ENCODE data around the gene TMEM120A. TPM values are rescaled to one million over a fixed set of nuclear protein-coding genes. Genes with fewer than 3 reads are reported as not detected.

The TMEM120A gene
- total RNA-seq, 1 donor from 2014 or later, result 26.4 TPM

DNA sequence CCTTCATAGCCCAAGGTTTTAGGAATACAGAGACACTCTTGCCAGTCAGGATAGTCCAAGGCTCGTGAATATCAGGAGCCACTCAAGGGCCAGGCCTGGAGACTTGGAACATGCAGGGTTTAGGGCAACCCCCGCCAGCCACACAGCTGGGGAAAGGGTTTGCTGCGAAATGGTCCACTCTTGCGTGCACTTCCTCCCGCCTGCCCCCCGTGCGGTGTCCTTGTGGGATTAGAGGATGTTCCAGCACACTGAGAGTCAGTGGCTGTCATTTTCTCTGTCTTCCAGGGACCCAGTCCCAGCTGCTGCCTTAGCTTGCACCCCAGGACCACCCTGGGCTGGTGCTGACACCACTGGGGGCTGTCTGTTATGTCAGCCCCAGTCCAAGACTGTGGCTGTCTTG lies 41.0 kb downstream of the TMEM120A start:
- H3K27me3 Mint-ChIP-seq (ENCODE audit: unreplicated experiment), result peaks cover 7% of the 10 kb centered on the region
- H3K36me3 Mint-ChIP-seq (ENCODE audit: unreplicated experiment), result peaks cover 5% of the 10 kb centered on the region
- no peak overlapping the region for H3K27ac Mint-ChIP-seq (ENCODE audit: unreplicated experiment)

DNA sequence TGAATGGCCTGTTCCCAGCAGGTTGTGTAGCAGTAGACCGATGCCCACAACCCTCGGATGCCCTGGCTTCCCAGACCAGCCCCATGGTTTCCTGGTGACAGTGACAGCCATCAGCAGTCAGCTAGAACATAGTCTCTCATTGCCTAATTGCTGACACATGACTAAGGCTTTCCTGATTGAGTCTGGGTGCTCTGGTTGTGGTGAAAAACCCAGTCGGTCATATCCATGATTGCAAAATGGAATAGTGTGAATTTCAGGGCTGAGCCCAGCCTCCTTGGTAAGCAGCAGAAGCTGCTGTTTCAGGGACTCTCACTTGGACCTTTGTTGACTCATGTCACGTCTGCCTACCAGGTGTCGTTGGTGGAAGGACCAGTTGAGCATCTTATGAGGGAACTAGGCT lies 42.9 kb downstream of the TMEM120A start:
- Mint-ChIP-seq H3K27ac (ENCODE audit: unreplicated experiment) (no peak overlapping the region), H3K9me3 (ENCODE audit: unreplicated experiment) (peaks cover 4% of the 10 kb centered on the region)

More for the DNA sequence above, 41.0 kb downstream of the TMEM120A start:
- TF ChIP-seq, protein P1, sequence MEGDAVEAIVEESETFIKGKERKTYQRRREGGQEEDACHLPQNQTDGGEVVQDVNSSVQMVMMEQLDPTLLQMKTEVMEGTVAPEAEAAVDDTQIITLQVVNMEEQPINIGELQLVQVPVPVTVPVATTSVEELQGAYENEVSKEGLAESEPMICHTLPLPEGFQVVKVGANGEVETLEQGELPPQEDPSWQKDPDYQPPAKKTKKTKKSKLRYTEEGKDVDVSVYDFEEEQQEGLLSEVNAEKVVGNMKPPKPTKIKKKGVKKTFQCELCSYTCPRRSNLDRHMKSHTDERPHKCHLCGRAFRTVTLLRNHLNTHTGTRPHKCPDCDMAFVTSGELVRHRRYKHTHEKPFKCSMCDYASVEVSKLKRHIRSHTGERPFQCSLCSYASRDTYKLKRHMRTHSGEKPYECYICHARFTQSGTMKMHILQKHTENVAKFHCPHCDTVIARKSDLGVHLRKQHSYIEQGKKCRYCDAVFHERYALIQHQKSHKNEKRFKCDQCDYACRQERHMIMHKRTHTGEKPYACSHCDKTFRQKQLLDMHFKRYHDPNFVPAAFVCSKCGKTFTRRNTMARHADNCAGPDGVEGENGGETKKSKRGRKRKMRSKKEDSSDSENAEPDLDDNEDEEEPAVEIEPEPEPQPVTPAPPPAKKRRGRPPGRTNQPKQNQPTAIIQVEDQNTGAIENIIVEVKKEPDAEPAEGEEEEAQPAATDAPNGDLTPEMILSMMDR (IDR thresholded peaks at IDR 0.05; ENCODE audit: partially characterized antibody, unreplicated experiment), result no peak
- no peaks in the 10 kb centered on the region for H3K4me1 Mint-ChIP-seq (ENCODE audit: low read depth, unreplicated experiment)
- DNase-seq, result no peak
- no peak overlapping the region for H3K4me3 Mint-ChIP-seq (ENCODE audit: unreplicated experiment)
- H3K9me3 Mint-ChIP-seq (ENCODE audit: unreplicated experiment), result peaks cover 4% of the 10 kb centered on the region

DNA sequence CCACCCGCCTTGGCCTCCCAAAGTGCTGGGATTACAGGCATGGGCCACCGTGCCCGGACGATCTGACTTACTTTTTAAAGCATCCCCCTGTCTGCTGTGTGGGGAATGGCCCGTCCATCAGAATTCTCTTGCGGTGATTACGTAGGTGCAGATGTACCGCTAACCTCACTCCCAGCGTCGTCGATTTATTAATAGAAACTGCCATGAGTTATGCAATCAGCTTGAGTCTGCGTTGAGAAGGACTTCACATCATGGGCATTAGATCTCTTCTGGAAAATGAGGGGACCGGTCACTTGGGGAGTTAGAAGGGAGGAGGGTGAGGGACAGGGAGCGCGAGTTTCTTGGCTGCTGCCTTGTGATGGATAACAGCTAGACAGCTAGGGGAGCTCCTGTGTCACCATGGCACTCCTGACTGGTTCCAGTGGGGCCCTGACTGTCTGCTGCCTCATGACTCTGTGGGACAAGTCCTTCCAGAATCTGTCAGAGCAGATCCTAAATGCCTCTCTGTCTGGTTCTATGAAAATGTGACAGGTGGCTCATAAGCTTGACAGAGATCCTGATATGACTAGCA lies 44.2 kb downstream of the TMEM120A start:
- peaks cover 4% of the 10 kb centered on the region for H3K9me3 Mint-ChIP-seq (ENCODE audit: unreplicated experiment)
- H3K27me3 Mint-ChIP-seq (ENCODE audit: unreplicated experiment), result peaks cover 7% of the 10 kb centered on the region
- H3K27ac Mint-ChIP-seq (ENCODE audit: unreplicated experiment), result no peak overlapping the region
- no peak overlapping the region for H3K4me3 Mint-ChIP-seq (ENCODE audit: unreplicated experiment)
- TF ChIP-seq, protein P1 (IDR thresholded peaks at IDR 0.05; ENCODE audit: partially characterized antibody, unreplicated experiment), result no peak
- peaks cover 5% of the 10 kb centered on the region for H3K36me3 Mint-ChIP-seq (ENCODE audit: unreplicated experiment)
- DNase-seq, result no peak
- peaks cover 1% of the 10 kb centered on the region for H3K4me1 Mint-ChIP-seq (ENCODE audit: low read depth, unreplicated experiment)

More for the DNA sequence above, 42.9 kb downstream of the TMEM120A start:
- Mint-ChIP-seq H3K36me3 (ENCODE audit: unreplicated experiment) (peaks cover 5% of the 10 kb centered on the region), H3K4me1 (ENCODE audit: low read depth, unreplicated experiment) (no peaks in the 10 kb centered on the region), H3K4me3 (ENCODE audit: unreplicated experiment) (no peak overlapping the region), H3K27me3 (ENCODE audit: unreplicated experiment) (peaks cover 7% of the 10 kb centered on the region)
- DNase-seq, result no peak
- TF ChIP-seq, protein P1 (IDR thresholded peaks at IDR 0.05; ENCODE audit: partially characterized antibody, unreplicated experiment), result no peak

DNA sequence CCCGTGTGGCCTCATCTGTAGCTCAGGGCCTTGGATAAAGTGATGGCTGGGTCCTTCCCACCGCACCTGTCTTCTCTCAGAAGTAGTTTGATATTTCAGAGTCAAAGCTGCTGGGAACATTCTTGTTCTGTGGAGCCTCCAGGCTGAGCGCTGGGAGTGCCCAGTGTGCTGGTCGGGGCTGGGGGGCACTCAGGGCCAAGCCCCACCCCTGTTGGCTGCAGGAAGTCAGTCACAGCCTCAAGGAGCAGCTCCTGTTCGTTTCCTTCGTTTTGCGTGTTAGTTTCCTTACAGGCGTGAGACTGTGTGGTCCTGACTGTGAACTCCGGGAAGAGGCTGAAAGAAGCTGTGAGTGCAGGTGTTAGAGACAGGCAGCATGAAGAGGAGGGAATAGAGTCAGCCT lies 46.2 kb downstream of the TMEM120A start:
- no peak overlapping the region for H3K27ac Mint-ChIP-seq (ENCODE audit: unreplicated experiment)
- no peak for DNase-seq
- peaks cover 3% of the 10 kb centered on the region for H3K27me3 Mint-ChIP-seq (ENCODE audit: unreplicated experiment)
- H3K4me3 Mint-ChIP-seq (ENCODE audit: unreplicated experiment), result no peak overlapping the region
- H3K9me3 Mint-ChIP-seq (ENCODE audit: unreplicated experiment), result no peaks in the 10 kb centered on the region
- TF ChIP-seq, protein P1 (IDR thresholded peaks at IDR 0.05; ENCODE audit: partially characterized antibody, unreplicated experiment), result no peak
- no peaks in the 10 kb centered on the region for H3K36me3 Mint-ChIP-seq (ENCODE audit: unreplicated experiment)
- H3K4me1 Mint-ChIP-seq (ENCODE audit: low read depth, unreplicated experiment), result peaks cover 1% of the 10 kb centered on the region

DNA sequence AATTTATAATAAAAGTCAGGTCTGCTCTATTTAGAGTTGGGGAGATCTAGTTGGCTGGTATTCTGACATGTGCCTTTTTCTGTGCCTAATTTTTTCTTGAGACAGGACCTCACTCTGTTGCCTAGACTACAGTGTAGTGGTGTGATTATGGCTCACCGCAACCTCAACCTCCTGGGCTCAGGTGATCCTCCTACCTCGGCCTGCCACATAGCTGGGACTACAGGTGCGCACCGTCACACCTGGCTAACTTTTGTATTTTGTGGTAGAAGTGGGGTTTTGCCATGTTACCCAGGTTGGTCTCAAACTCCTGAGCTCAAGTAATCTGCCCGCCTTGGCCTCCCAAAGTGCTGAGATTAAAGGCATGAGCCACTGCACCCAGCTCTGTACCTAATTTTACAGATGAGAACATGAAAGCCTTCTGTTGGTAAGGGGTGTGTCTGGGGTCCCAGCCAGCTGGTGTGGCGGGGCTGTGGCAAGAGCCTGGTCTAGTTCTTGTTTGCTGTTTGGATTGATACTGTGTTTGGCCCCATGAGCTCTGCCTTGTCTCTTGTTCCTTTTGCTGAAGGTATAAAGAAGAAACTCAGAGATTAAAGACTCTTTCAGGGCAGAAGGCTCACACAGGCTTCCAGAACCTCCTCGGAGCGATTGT lies 48.1 kb downstream of the TMEM120A start:
- no peaks in the 10 kb centered on the region for H3K36me3 Mint-ChIP-seq (ENCODE audit: unreplicated experiment)
- no peak overlapping the region for H3K27ac Mint-ChIP-seq (ENCODE audit: unreplicated experiment)
- TF ChIP-seq, protein P1 (IDR thresholded peaks at IDR 0.05; ENCODE audit: partially characterized antibody, unreplicated experiment), result no peak
- no peak overlapping the region for H3K4me3 Mint-ChIP-seq (ENCODE audit: unreplicated experiment)
- no peaks in the 10 kb centered on the region for H3K9me3 Mint-ChIP-seq (ENCODE audit: unreplicated experiment)
- peaks cover 1% of the 10 kb centered on the region for H3K4me1 Mint-ChIP-seq (ENCODE audit: low read depth, unreplicated experiment)
- peaks cover 3% of the 10 kb centered on the region for H3K27me3 Mint-ChIP-seq (ENCODE audit: unreplicated experiment)
- no peak for DNase-seq
